NT2/D1 (cell line): ENCODE measurements around the gene SCGB1D4.

Experiments used
- SUZ12 ChIP-seq: IDR thresholded peaks from 2 replicates; pipeline ENCODE4 v1.6.1; 2011; ENCODE audit not compliant: insufficient read length, insufficient read depth; ENCODE audit errors: extremely low read depth
- YY1 ChIP-seq: IDR thresholded peaks from 2 replicates; pipeline ENCODE4 v1.6.1; 2011; ENCODE audit not compliant: insufficient read length, insufficient read depth
- ZNF274 ChIP-seq: IDR thresholded peaks from 2 replicates; pipeline ENCODE4 v1.6.1; 2011; ENCODE audit warnings: mild to moderate bottlenecking, low read depth, low read length

DNA sequence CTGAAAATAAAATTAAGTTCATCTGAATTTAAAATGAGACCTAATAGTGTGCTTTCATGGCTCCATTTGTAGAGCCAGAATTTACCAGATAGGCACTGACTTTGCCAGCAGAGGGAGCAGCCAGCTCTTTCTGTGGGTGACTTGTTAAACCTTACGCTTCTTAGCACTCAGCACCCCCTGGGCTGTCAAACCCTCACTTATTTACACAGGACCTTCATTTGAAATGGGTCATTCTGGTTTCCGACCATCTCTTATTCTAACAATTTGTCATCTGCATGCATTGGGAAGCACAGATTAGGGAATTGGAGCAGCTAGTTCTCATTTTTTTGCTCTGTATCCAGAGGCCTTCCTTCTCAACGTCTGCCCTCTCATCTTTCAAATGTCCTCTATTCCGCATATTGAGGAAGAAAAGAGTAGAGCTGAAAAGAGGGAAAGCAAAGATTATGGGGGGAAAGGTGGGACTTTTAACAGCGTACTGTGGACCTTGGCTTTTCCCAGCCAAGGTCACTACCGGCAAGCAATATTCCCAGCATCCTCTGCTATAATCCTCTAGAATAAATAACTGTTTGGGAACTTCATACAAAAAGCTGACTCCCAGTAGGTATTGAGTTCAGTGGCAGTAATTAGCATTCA lies 41.5 kb upstream of the SCGB1D4 start:
- TF ChIP-seq ZNF274 (no peak), YY1 (no peak), SUZ12 (no peak)
